PC-9 (cell line): ENCODE results near the gene PKLR. TPM values are rescaled to one million over a fixed set of nuclear protein-coding genes. Genes with fewer than 3 reads are reported as not detected.

Experiments
- BruUV-seq: library from RNA; stranded (reverse); fragments of 400-500 nt; replicated peaks from 2 replicates; lab custom pipeline; 2021; lab: Mats Ljungman, UMichigan
- CTCF ChIA-PET: fragments of 300-600 bp; sonication (Branson Sonifier 250); formaldehyde crosslinking; loops from one replicate; lab custom pipeline; 2022; ENCODE audit warnings: antibody characterized with exemption; lab: Charles Lee
- POLR2A ChIA-PET: fragments of 300-600 bp; sonication (Branson Sonifier 250); formaldehyde crosslinking; loops from one replicate; lab custom pipeline; 2022; ENCODE audit warnings: antibody characterized with exemption; ENCODE audit not compliant: unreplicated experiment; lab: Charles Lee
- DNase-seq, 2 experiments: peaks; one replicate each; pipeline versions ENCODE4 v3.0.0 to v3.0.0-alpha.2; 2015 to 2022; ENCODE audit warnings: mixed read lengths in 1 of 2
- H2AFZ ChIP-seq: fragments of 200-600 bp; sonication (generic); 2 replicates; pipeline ENCODE4 v1.8.1; 2017; ENCODE audit warnings: antibody characterized with exemption
- H3F3A ChIP-seq: fragments of 200-600 bp; sonication (generic); 2 replicates; pipeline ENCODE4 v1.8.1; 2017; ENCODE audit warnings: antibody characterized with exemption, mild to moderate bottlenecking, low read depth; ENCODE audit not compliant: insufficient read depth
- H3K27ac ChIP-seq: fragments of 200-600 bp; sonication (generic); 2 replicates; pipeline ENCODE4 v1.6.1; 2016; ENCODE audit warnings: mixed run types
- H3K27me3 ChIP-seq: fragments of 200-600 bp; sonication (generic); 2 replicates; pipeline ENCODE4 v1.6.1; 2016; ENCODE audit warnings: low read depth, mixed run types; ENCODE audit not compliant: insufficient read depth
- H3K36me3 ChIP-seq: fragments of 200-600 bp; sonication (generic); 2 replicates; pipeline ENCODE4 v1.6.1; 2016; ENCODE audit warnings: low read depth, mixed run types
- H3K4me1 ChIP-seq: fragments of 200-600 bp; sonication (generic); replicated peaks from 2 replicates; pipeline ENCODE4 v1.6.1; 2016; ENCODE audit warnings: mixed run types; ENCODE audit not compliant: insufficient read depth
- H3K4me2 ChIP-seq: fragments of 200-600 bp; sonication (generic); 2 replicates; pipeline ENCODE4 v1.6.1; 2017; ENCODE audit warnings: mixed run types
- H3K4me3 ChIP-seq: fragments of 200-600 bp; sonication (generic); 2 replicates; pipeline ENCODE4 v1.6.1; 2016; ENCODE audit warnings: mixed run types
- H3K79me2 ChIP-seq: fragments of 200-600 bp; sonication (generic); 2 replicates; pipeline ENCODE4 v1.6.1; 2017; ENCODE audit warnings: low read depth, mixed run types
- H3K9me2 ChIP-seq: fragments of 200-600 bp; sonication (generic); 2 replicates; pipeline ENCODE4 v1.8.1; 2017; ENCODE audit warnings: mild to moderate bottlenecking; ENCODE audit not compliant: insufficient read depth
- H3K9me3 ChIP-seq: fragments of 200-600 bp; sonication (generic); 2 replicates; pipeline ENCODE4 v1.8.1; 2016; ENCODE audit warnings: low read depth; ENCODE audit not compliant: insufficient read depth
- H4K20me1 ChIP-seq: fragments of 200-600 bp; sonication (generic); 2 replicates; pipeline ENCODE4 v1.8.1; 2017; ENCODE audit not compliant: insufficient read depth
- CTCF ChIP-seq: fragments of 200-600 bp; sonication (generic); conservative IDR thresholded peaks from 2 replicates; pipeline ENCODE4 v1.6.1; 2017; ENCODE audit warnings: mixed run types, antibody characterized with exemption, mild to moderate bottlenecking, moderate library complexity
- EZH2 ChIP-seq: fragments of 200-600 bp; sonication (generic); IDR thresholded peaks from 2 replicates; pipeline ENCODE4 v1.8.0; 2017; ENCODE audit warnings: antibody characterized with exemption, low read depth
- intact Hi-C: fragments of 100-400 bp; cut with micrococcal nuclease; formaldehyde crosslinking; loops from one replicate; pipeline ENCODE4 v1.10.0; 2022; ENCODE audit not compliant: unreplicated experiment
- total RNA-seq: library from RNA; stranded (reverse); gene quantifications from 2 replicates; pipeline ENCODE4 v1.2.3, GENCODE V29; 2021

Gene PKLR
- total RNA-seq, 1 experiment from 2014 or later, result not detected

GRCh38 chr1:155324717-155325602 lies 23.7 kb upstream of the PKLR start:
- no peak for TF ChIP-seq EZH2
- peak; percentile 63 for TF ChIP-seq CTCF
- H3K9me2 ChIP-seq, result no peaks in the 10 kb centered on the region
- H4K20me1 ChIP-seq, result no peaks in the 10 kb centered on the region; the same call in 1 of the 2 replicates
- TSS peak; percentile 14 for BruUV-seq
- H3K4me2 ChIP-seq, result peak overlapping the region; percentile 98
- ChIA-PET POLR2A (no interaction called here), CTCF (no interaction called here)
- H3K79me2 ChIP-seq, result 0 out of 2 replicates have a peak, but pooled peaks cover 4% of the 10 kb centered on the region
- no peak overlapping the region for H3K27ac ChIP-seq
- peaks cover 9% of the 10 kb centered on the region; the same call in 1 of the 2 replicates for H3K4me1 ChIP-seq
- DNase-seq, result peak; percentile 44 to 70
- no peaks in the 10 kb centered on the region for H3K9me3 ChIP-seq
- H2AFZ ChIP-seq, result peak overlapping the region; percentile 100
- H3K27me3 ChIP-seq, result no peaks in the 10 kb centered on the region
- intact Hi-C loops, result loop anchor here (2.0 to 5.0 kb wide), 4 partner anchors 63 to 353 kb away; partner anchors contain the start of genes CKS1B, SCAMP3 and SHC1
- peaks cover 29% of the 10 kb centered on the region for H3F3A ChIP-seq
- peak overlapping the region; percentile 96 for H3K4me3 ChIP-seq
- H3K36me3 ChIP-seq, result peaks cover 4% of the 10 kb centered on the region; the same call in 1 of the 2 replicates

GRCh38 chr1:155324037-155324716 lies 22.9 kb upstream of the PKLR start:
- H3K9me2 ChIP-seq, result no peaks in the 10 kb centered on the region
- peak overlapping the region; percentile 98 for H3K4me2 ChIP-seq
- H3F3A ChIP-seq, result peaks cover 31% of the 10 kb centered on the region
- H3K4me1 ChIP-seq, result peaks cover 9% of the 10 kb centered on the region; the same call in 1 of the 2 replicates
- H3K4me3 ChIP-seq, result peak overlapping the region; percentile 96
- H3K27me3 ChIP-seq, result no peaks in the 10 kb centered on the region
- ChIA-PET POLR2A (interaction anchor here (0.5 to 1.2 kb wide), 11 partner anchors 14 to 1334 kb away, joined by 3 to 24 read pairs (median 3); partner anchors contain the start of gene HCN3), CTCF (interaction anchor here (1.0 kb wide), 1 partner anchor 73 kb away, joined by 12 read pairs; no protein-coding TSS in a partner anchor)
- peaks cover 4% of the 10 kb centered on the region; the same call in 1 of the 2 replicates for H3K36me3 ChIP-seq
- H3K9me3 ChIP-seq, result no peaks in the 10 kb centered on the region
- intact Hi-C loops, result loop anchor here (2.0 to 5.0 kb wide), 4 partner anchors 62 to 352 kb away; partner anchors contain the start of genes CKS1B, SCAMP3 and SHC1
- no peak for TF ChIP-seq EZH2
- TF ChIP-seq CTCF, result no peak
- DNase-seq, result peak; percentile 86 to 96
- peak overlapping the region; percentile 49 for H3K27ac ChIP-seq
- no peaks in the 10 kb centered on the region; the same call in none of the 2 replicates for H4K20me1 ChIP-seq
- no TSS peak for BruUV-seq
- 0 out of 2 replicates have a peak, but pooled peaks cover 4% of the 10 kb centered on the region for H3K79me2 ChIP-seq
- peak overlapping the region; percentile 100 for H2AFZ ChIP-seq

GRCh38 chr1:155323729-155324036 lies 22.4 kb upstream of the PKLR start:
- BruUV-seq, result no TSS peak
- H3K4me3 ChIP-seq, result peak overlapping the region; percentile 96
- no peaks in the 10 kb centered on the region for H3K27me3 ChIP-seq
- H3K4me2 ChIP-seq, result peak overlapping the region; percentile 98
- peaks cover 36% of the 10 kb centered on the region for H3F3A ChIP-seq
- peak overlapping the region; percentile 100 for H2AFZ ChIP-seq
- no peak for TF ChIP-seq EZH2
- no peak for TF ChIP-seq CTCF
- POLR2A ChIA-PET, result interaction anchor here (0.5 to 1.2 kb wide), 12 partner anchors 14 to 1333 kb away, joined by 3 to 24 read pairs (median 3); partner anchors contain the start of gene HCN3
- peak; percentile 79 to 90 for DNase-seq
- H3K79me2 ChIP-seq, result 0 out of 2 replicates have a peak, but pooled peaks cover 4% of the 10 kb centered on the region
- peak overlapping the region; percentile 49 for H3K27ac ChIP-seq
- peaks cover under 1% of the 10 kb centered on the region; the same call in 1 of the 2 replicates for H3K36me3 ChIP-seq
- H3K4me1 ChIP-seq, result peaks cover 9% of the 10 kb centered on the region; the same call in 1 of the 2 replicates
- H3K9me3 ChIP-seq, result no peaks in the 10 kb centered on the region
- H4K20me1 ChIP-seq, result no peaks in the 10 kb centered on the region; the same call in none of the 2 replicates
- CTCF ChIA-PET, result interaction anchor here (1.0 kb wide), 1 partner anchor 73 kb away, joined by 12 read pairs; no protein-coding TSS in a partner anchor
- intact Hi-C loops, result loop anchor here (1.0 to 5.0 kb wide), 8 partner anchors 15 to 351 kb away; partner anchors contain the start of genes CKS1B, FDPS, HCN3 and KRTCAP2
- H3K9me2 ChIP-seq, result no peaks in the 10 kb centered on the region
